GM19240 (cell line): ENCODE data around the gene RIMKLA.

ENCODE experiments used
- DNase-seq: peaks from one replicate; pipeline ENCODE4 v3.0.0; 2011; ENCODE audit warnings: low spot score; ENCODE audit not compliant: insufficient read length

The RIMKLA gene

DNA sequence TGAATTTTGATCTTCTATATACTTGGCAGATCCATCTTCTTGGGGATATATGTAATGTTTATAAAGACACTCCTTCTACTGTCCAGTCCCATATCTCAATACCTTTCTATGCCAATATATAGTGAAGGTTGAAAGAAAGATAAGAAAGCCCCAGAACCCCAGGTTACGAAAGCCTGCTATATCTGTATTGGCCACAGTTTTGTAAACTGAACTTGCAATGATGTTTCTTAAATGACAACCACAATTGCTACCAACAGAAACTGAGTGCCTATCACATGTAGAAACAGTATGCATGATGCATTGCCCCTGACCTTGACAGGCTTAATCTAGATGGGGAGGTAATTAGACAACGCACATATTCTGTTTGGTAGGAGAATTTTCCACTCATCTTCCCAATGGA is 7.8 kb upstream of the RIMKLA start:
- DNase-seq, result no peak

DNA sequence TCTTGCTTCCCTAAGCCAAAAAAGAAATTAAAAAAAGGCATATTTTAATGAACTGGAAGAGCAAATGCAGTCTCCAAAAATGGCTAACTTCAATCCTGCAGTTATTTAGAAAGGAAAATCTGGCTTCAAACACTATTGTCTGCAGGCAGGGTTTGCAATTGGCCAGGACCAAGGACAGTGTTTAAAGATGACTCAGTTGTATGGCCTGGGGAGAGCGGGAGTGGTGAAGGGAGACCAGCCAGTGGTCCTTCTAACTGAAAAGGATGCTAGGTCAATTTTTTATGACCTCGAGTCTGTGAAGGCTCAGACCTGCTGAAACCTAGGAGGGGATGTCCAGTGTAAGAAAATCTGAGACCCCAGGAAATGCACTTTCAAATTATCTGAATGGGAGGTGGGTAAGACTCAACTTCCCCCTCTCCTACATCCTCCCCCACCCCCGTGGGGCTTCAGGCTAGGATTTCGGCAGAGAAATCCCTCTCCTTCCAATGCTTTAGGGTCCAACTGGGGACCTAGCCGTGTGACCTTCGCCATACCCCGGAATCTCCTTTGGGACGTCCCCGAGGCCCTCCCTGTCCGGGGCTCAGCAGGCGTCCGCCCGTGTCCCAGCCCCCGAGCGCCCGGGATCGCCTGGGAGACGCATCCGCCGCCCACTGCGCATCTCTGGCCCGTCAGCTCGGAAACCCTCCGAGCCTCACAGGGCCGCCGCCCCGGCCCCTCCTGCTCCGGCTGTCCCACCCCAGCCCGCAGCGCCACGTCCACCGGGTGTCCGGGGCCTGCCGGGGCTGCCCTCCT is 602 bp upstream of the RIMKLA start:
- peak; percentile 11 for DNase-seq

DNA sequence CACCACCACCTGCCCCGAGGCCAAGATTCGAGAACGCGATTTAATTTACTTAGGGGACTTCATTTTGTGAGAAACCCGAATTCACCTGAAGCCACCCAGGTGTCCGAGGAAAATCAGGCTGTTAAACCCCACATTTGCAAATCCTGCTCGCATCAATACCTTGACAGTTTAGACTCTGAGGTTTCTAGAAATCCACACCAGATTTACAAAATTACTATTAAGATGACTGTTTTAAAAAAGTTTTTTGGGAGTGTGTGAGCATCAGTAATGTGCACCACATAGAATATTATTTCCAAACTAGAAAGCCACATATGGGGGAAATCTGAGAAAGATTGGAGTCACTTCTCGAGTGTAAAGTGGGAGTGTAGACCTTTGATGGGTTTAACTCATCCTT is 685 bp downstream of the RIMKLA start:
- DNase-seq, result no peak

DNA sequence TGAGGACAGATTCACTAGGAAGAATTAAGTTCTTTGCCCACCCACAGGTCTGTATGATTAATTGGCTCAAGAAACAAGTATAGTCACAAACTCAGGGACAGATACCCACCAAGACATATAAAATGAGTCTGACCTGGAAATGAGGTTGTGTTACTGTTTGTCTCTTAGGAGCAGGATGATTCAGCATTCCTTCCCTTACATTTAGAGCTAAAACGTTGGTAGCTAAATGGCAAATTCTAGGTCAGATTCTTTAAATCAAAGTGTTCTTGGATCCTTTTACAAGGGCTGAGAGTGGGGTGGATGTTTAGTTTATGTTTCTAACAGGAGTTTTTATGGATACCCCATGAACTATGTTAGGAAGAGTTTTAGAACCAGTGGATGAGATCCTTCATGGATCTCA is 4.7 kb downstream of the RIMKLA start:
- DNase-seq, result no peak

DNA sequence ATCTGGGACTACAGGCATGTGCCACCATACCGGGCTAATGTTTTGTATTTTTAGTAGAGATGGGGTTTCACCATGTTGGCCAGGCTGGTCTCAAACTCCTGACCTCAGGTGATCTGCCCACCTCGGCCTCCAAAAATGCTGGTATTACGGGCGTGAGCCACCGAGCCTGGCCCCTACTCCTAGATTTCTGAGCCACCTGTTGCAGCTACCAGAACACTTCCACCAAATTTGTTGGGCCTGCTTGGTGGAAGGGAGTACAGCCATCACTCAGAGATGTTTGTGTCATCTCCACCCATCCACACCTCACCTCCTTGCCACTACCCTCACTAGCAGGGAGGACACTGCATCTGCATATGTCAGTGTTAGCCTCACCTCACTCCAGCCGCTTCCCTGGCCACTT is 5.5 kb downstream of the RIMKLA start:
- DNase-seq, result no peak

DNA sequence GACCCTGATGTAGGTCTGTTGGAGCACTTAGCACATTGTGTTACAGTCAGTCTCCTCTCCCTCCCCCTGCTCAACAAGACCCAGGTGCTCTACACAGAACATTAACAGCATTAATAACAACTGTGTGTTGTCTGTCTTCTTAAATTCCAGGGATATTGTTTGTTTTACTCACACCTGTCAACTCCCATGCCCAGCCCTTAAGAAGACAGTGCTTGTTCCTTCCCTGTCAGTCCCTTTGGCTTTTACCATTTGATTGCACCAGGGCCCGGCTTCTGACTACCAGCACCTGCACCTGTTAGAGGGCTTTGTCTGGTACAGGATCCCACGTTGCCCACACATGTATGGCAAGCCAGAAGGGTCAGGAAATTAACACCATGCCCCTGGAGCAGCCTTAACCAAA is 11.7 kb downstream of the RIMKLA start:
- no peak for DNase-seq

DNA sequence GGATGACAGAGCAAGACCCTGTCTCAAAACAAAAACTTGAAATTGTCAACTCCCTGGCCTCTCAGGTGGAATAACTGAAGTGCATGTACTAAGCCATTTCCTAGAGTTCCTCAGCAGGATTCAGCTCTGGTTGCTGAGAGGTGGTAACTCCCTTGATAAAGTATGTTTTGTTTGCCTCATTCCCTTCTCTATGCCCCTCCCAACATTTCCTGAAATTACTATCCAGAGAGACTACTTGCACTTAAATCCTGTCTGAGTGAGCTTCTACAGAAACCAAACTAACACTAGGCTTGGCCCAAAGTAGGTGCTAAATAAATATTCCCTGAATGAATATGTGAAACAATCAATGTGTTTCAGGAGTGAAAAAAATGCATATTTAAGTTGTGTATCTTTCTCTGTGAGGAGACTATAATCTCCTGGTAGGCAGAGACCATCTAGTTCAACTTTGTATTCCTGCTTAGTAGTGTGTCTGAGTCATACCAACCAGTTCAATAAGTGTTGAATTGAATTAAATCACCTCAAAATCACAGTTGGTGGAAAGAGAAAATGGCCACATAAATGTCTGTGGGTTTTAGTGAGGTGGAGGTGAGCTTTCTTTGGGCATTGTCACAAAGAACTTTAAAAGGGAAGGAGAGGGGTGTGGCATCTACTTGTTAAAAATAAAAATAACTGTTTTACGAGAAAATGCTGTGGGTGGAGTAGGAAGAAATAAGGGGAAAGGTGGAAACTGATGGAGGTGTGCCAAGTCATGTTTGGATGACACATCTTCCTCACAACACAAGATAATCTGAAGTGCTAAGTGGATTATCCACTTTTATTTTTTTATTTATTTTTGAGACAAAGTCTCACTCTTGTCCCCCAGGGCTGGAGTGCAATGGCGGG is 12.6 kb downstream of the RIMKLA start:
- DNase-seq, result no peak

DNA sequence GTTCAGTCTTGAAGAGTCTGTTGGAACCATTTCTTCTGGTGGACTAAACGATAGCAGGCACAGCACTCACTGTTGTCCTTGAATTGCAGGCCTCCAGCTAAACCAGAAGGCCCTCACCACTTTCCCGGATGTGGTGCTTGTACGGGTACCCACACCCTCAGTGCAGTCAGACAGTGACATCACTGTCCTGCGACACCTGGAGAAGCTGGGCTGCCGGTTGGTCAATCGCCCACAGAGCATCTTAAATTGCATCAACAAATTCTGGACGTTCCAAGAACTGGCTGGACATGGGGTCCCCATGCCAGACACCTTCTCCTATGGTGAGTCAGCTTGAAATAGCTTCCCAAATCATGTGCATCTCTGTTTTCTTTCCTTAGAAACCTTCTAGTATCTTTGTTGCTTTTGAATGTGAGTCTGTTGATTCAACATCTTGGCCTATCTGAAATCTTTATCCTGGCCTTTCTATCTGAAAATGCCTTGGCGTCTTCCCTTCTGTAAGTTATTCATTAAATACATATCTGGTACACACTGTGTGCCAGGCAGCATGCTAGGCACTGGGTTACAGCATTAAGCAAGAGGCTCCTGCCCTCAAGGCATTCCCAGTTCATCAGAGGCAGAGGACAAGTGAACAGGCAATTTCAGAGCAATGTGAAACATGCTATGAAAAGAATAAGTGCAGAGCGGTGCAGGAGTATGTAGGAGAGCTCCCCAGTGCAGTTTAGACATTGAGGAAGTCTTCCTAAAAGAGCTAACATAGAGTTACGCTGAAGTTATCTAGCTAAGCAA is 18.9 kb downstream of the RIMKLA start:
- no peak for DNase-seq

DNA sequence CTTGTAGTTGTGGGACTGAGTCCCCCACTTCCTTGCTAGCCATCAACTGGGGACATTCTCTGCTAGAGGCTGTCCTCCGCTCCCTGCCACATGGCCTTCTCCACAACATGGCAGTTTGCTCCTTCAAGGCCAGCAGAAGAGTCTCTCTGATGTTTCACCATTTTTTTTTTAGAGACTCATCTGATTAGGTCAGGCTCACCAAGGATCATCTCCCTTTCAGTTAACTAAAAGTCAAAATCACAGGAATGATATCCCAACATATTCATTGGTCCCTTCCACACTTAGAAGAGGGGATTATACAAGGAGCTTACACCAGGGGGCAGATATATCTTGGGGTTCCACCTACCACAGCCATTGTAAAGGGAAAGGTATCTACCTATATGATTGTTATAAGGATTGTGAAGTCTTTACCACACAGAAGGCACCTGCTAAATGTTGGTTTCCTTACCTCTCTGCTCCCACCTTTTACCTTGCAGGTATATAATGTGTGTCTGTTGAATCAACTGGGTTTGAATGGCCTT is 23.3 kb downstream of the RIMKLA start:
- no peak for DNase-seq

DNA sequence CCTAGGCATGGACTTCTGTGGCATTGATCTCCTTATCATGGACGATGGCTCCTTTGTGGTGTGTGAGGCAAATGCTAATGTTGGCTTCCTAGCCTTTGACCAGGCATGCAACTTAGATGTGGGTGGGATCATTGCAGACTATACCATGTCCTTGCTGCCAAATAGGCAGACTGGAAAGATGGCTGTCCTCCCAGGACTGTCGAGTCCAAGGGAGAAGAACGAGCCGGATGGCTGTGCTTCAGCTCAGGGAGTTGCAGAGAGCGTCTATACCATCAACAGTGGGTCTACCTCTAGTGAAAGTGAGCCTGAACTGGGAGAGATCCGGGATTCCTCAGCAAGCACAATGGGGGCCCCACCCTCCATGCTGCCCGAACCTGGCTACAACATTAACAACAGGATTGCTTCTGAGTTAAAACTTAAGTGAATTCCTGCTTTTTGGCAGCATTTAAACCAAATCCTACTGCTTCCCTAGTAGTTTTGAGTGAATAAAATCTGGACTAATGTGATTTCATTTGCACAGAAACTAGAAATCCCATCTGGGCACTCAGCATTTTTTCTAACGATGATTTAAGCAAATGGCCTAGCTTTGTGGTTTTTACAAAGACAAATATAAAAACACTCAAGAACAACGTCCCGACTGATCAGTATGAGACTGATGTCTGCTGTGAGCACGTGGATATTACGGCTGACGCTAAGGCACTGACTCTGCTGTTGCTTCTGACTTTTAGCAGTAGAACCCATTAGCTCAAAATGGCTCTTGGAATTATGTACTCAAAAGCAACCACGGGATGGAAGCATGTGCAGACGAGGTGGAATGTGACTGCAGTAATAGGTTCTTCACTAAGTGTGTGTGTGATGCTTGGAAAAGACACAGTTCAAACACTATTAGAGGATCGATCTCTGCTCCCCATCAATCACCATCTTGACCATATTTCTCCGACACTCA is 34.2 kb downstream of the RIMKLA start:
- DNase-seq, result no peak

DNA sequence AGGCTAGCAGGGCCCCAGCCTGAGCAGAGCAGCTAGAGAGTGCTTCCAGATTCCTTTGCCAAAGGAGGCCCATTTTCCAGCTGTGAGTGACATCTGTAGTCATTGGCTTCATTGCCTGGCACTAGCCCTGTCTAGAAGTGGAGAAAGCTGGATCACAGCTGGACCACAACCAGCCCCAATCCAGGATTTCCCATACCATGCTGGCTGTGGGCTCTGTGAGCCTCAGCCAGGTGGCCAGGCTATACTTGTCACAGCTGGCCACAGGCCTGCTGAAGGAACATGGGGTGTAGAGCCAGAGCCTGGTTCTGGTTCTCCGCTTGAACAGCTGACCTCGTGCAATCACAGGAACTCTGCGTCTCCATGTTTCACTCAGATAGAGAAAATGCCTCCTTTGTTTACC is 36.6 kb downstream of the RIMKLA start:
- DNase-seq, result no peak

DNA sequence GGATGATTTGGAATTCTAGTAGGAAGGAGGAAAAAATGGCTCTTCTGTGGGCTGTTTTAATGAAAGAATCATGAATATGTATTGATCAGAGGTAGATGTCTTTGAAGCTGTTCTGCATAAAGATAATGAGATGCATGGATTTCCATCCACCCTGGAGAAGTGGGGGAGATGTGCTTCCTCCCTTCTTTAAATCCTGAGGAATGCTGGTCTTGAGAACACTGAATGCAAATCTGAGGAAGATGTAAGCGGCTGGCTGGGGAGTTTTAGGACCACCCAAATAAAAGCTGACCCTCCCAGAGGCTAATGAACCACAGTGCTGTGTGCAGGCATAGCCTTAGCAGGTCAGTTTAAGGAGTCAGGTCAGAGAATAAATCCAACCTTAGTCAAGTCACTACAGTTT is 37.9 kb downstream of the RIMKLA start:
- no peak for DNase-seq

DNA sequence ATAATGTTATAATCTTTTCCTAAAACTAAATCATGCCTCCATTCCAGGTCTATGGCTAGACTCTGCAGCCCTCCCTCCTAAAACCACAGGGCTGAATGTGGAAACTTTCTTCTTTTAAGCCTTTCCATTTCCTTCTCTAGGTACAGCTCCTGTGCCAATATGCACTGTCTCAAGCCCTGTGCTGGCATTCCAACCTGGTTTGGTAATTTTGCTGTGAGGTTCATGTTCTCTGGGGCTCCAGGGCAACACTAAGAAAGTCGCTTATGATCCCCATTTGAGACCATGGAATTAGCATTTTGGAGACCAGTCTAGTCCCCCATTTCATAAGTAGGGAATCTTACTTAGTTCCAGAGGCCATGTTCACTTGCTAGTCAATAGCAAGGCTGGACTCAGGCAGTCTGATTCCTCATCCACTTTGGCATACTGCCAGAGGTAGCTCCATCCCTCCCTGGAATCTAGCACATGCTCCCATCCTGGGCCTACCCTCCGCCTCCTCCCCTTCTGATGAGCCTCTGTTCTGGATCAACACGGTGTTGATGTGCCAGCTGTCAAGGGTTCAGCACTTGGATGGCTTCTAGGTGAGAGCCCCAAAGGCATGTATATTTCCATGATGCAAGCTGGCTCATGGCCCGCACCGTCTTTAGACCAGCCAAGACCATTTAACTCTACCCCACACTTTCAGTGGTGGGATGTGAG is 38.7 kb downstream of the RIMKLA start:
- no peak for DNase-seq

DNA sequence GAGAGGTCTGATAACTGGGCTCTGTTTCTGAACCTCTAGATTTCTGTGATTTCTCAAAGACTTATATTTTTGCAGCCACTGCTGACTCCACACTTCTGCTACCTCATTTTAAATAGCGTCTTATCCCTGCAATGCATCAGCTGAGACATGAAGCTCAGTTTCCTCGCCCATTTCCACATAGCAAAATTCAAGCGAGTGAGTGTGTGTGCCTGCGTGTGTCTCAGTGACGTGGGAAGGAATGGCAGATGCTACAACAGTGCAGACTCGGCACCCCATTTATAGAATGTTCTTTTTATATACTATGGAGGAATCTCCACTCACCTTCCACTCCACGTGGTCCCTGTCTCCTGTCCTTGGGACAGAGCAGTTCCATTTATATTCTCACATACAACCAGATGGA is 39.5 kb downstream of the RIMKLA start:
- no peak for DNase-seq

DNA sequence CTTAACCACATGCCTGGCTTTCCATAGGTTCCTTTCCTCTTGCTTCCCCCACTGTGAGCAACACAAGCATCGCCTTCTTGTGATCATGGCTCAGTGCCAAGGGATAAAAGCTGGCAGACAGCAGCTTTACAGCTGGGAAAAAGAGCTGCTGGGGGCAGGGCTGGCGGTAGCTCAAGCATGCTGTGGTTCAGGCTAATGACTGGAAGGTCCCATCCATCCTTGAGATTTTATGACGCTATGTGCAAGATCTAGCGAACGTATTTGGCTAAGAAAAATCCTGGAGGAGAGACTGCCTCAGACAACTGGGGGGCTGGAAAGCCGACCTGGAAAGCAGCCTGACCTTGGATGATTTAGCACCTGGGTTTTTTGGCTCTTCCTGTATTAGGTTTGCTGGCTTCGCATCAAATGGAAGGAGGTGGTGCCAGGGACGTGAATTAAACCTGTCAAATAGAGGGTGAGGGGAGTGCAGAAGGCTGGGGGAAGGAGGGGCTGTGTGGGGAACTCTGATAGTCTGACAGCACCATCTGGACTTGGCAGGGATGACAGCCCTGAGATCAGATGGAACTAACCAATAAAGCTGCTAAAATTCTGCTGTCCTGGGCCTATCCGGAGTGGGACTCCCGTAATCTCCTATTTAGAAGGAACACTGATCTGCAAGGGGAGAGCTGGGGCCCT is 40.5 kb downstream of the RIMKLA start:
- no peak for DNase-seq

DNA sequence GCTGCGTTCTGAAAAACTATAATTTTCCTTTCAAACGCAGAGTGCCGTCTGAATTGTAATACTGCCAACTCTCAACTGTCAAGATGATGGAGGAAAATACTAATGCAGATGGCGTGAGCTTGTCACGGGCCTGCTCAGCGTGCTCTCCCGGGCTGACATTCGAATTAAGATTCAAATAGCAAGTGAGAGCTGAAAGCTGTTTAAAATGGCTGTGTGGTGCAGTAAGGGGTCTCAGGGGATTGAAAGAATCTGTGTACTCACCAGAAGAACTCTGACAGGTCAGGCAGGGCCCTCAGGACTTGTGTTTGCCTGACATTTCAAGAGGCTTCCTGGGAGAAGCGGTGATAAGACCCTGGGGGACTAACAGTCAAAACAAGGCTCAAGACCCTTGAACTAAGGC is 42.1 kb downstream of the RIMKLA start:
- DNase-seq, result no peak

DNA sequence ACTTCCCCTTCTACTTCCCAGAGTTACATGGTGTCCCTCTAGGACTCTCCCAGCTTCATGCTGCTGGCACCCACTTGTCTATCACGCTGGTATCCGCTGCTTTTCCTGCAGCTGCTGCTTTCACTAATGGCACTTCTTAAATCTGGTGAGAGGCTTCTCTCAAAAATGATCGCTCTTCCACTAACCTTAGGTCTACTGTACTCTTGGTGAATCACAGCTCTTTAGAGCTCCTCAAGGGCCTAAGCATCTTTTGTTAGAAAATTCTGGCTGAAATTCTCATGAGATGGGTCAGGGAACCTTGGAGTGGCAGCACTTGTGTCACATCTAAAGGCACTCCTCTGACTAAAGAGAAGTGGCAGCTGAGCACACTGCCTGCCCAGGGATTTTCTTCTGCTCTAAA is 43.1 kb downstream of the RIMKLA start:
- no peak for DNase-seq

DNA sequence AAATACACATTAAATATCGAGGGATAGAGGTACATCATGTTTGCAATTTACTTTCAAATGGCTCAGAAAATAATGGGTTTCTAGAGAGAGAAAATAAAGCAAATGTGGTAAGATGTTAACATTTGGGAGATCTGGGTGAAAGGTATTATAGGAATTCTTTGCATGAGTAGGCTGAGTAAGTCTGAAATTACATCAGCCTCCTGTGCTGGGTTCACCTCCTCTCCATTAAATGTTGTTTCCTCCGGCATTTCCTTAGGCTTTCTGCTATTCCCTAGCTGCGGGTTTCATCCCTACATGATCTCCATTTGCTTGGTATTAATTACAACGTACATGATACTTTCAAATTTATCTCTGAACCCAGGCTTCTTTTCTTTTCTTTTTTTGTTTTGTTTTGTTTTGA is 43.6 kb downstream of the RIMKLA start:
- no peak for DNase-seq

DNA sequence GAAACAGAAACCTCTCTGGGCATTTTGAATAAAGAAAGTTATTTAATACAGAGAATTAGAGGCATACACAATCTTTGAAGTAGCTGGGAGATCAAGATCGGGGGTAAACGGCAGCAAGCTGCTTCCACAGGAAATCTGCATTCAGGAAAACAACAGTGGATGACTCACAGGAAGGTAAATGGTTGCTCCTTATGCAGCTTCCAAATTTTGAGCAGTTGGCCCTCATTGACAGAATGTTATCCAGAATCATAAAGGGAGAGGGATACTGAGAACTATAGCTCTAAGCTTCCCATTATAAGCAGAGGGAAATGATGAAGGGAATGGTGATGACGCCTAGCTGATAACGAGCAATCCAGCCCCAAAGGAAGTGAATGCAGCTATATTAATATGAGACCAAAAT is 46.6 kb downstream of the RIMKLA start:
- no peak for DNase-seq
